ENCODE measurements around the gene HMCN2. TPM values are rescaled to one million over a fixed set of nuclear protein-coding genes. Genes with fewer than 3 reads are reported as not detected.

HMCN2 gene
- total RNA-seq, 4 donors from 2014 or later = 9.6 to 21.1 (median 15.5) TPM

GRCh38 chr9:130463763-130464745 lies 198.5 kb downstream of the HMCN2 start:
- Histone ChIP-seq H3K36me3 (peaks cover 0 to 68% of the 10 kb centered on the region in 2 donors), H3K27ac (no peak overlapping the region), H3K4me1 (peaks cover 0 to 9% (median 0%) of the 10 kb centered on the region in 3 donors), H3K4me3 (no peak overlapping the region), H3K9me3 (no peaks in the 10 kb centered on the region), H3K27me3 (no peaks in the 10 kb centered on the region)
- TF ChIP-seq POLR2A (IDR thresholded peaks at IDR 0.05) (no peak), EP300 (IDR thresholded peaks at IDR 0.05) (no peak), CTCF (IDR thresholded peaks at IDR 0.05) (no peak), POLR2AphosphoS5 (IDR thresholded peaks at IDR 0.05) (no peak)
- WGBS, 2 donors (ENCODE audit: low coverage in 1 of 2) = 79 to 100% methylated on average over 1 to 8 of the region's 22 CpGs
- ATAC-seq = no peak

GRCh38 chr9:130465383-130466096 lies 200.0 kb downstream of the HMCN2 start:
- H3K4me3 ChIP-seq = no peak overlapping the region
- H3K4me1 ChIP-seq = peaks cover 0 to 9% (median 0%) of the 10 kb centered on the region in 3 donors
- ATAC-seq = no peak
- no peaks in the 10 kb centered on the region for H3K27me3 ChIP-seq
- peaks cover 0 to 69% of the 10 kb centered on the region in 2 donors for H3K36me3 ChIP-seq
- WGBS, 2 donors (ENCODE audit: low coverage in 1 of 2) = 80 to 83% methylated on average over 3 to 7 of the region's 16 CpGs
- H3K27ac ChIP-seq = no peak overlapping the region
- H3K9me3 ChIP-seq = no peaks in the 10 kb centered on the region
- TF ChIP-seq POLR2A (IDR thresholded peaks at IDR 0.05) = no peak
- no peak for TF ChIP-seq EP300 (IDR thresholded peaks at IDR 0.05)
- TF ChIP-seq POLR2AphosphoS5 (IDR thresholded peaks at IDR 0.05) = no peak
- TF ChIP-seq CTCF (IDR thresholded peaks at IDR 0.05) = no peak

- H3K27me3 ChIP-seq = no peaks in the 10 kb centered on the region
- 90% methylated on average over 4 of the region's 20 CpGs; no CpG with 5 or more reads in 1 of the 2 donors for WGBS, 2 donors (ENCODE audit: low coverage in 1 of 2)
- TF ChIP-seq EP300 (IDR thresholded peaks at IDR 0.05) (no peak), POLR2A (IDR thresholded peaks at IDR 0.05) (no peak), CTCF (IDR thresholded peaks at IDR 0.05) (no peak), POLR2AphosphoS5 (IDR thresholded peaks at IDR 0.05) (no peak)
- no peaks in the 10 kb centered on the region for H3K9me3 ChIP-seq
- H3K36me3 ChIP-seq = peaks cover 0 to 80% of the 10 kb centered on the region in 2 donors
- no peaks in the 10 kb centered on the region for H3K4me1 ChIP-seq
- no peak overlapping the region for H3K4me3 ChIP-seq
- no peak overlapping the region for H3K27ac ChIP-seq
- no peak for ATAC-seq
Measured at GRCh38 chr9:130466537-130467217, 201.1 kb downstream of the HMCN2 start.

- no peak for TF ChIP-seq POLR2AphosphoS5 (IDR thresholded peaks at IDR 0.05)
- TF ChIP-seq EP300 (IDR thresholded peaks at IDR 0.05) = no peak
- 66 to 100% methylated on average over 1 to 7 of the region's 13 CpGs for WGBS, 2 donors (ENCODE audit: low coverage in 1 of 2)
- H3K27me3 ChIP-seq = no peaks in the 10 kb centered on the region
- H3K9me3 ChIP-seq = no peaks in the 10 kb centered on the region
- no peaks in the 10 kb centered on the region for H3K4me1 ChIP-seq
- H3K4me3 ChIP-seq = no peak overlapping the region
- H3K36me3 ChIP-seq = peaks cover 0 to 86% of the 10 kb centered on the region in 2 donors
- ATAC-seq = no peak
- no peak overlapping the region for H3K27ac ChIP-seq
Measured at GRCh38 chr9:130467316-130467715, 201.8 kb downstream of the HMCN2 start.

GRCh38 chr9:130468566-130468965 lies 203.0 kb downstream of the HMCN2 start:
- Histone ChIP-seq H3K27ac (no peak overlapping the region), H3K9me3 (no peaks in the 10 kb centered on the region), H3K27me3 (no peaks in the 10 kb centered on the region), H3K4me1 (no peaks in the 10 kb centered on the region), H3K36me3 (peaks cover 0 to 86% of the 10 kb centered on the region in 2 donors), H3K4me3 (no peak overlapping the region)
- WGBS, 2 donors (ENCODE audit: low coverage in 1 of 2) = 80 to 84% methylated on average over 1 to 4 of the region's 4 CpGs
- TF ChIP-seq POLR2A (IDR thresholded peaks at IDR 0.05) = no peak
- no peak for ATAC-seq
